Measurements from ENCODE around the gene REX1BD. TPM values are rescaled to one million over a fixed set of nuclear protein-coding genes. Genes with fewer than 3 reads are reported as not detected.

The REX1BD gene
- total and polyA plus RNA-seq, 10 of the 15 experiments (the other 5 are each of a cell fraction or from before 2014, with no cell fraction given) = 1.1 to 101 (median 35.0) TPM

DNA sequence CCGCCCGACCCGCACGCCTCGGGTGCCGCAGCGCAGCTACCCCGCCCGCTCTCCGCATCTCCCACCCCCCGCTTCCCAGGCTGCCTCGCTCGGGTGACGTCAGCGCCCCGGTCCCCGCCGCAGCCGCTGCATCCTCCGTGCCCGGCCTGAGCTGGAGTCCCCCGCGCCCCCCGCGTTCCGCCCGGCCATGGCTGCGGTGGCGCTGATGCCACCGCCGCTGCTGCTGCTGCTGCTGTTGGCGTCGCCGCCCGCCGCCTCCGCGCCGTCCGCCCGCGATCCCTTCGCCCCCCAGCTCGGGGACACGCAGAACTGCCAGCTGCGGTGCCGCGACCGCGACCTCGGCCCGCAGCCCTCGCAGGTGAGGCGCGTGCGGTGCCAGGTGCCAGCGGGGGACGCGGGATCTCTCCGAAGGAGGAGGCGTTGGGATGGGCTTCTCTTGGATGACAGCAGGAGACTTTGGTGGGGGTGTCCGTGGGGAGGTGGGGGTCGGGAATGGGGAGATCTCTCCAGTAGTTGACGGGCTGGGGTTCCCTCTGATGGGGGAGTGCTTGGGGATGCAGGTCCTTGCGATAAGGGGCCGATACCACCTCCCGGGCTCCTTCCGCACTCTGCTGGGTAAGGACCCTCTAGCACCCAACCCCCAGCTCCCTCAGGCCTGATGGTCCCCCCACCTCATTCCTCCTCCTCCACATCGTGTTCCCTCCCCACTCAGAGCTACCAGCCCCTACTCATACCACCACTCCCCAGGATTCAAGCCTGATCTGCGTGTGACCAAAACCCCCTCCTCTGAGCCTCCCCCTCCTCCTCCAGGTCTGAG lies 24.4 kb downstream of the REX1BD start, which contains the start of gene TMEM59L:
TMEM59L (plus strand) TSS at position 99 of the 817 bp plus-strand sequence; CDS start at position 188, 89 bp downstream.
- ChIA-PET POLR2A (no interaction called here), CTCF (no interaction called here), RAD21 (ENCODE audit: unreplicated experiment) (no interaction called here), SMC1A (ENCODE audit: uncharacterized antibody, unreplicated experiment) (interaction anchor here (0.6 kb wide), 1 partner anchor 128 kb away, joined by 3 read pairs; no protein-coding TSS in a partner anchor)
- 7% methylated on average over 30 of the region's 70 CpGs for WGBS (ENCODE audit: insufficient coverage, insufficient replicate concordance, low lambda C conversion rate, missing lambda C conversion rate)
- in situ Hi-C loops (cut with MboI) = no loop called here
- Histone ChIP-seq H3K4me2 (ENCODE audit: control insufficient read depth, insufficient read depth) (no peak within 1 kb of the TSS), H3K79me2 (ENCODE audit: control insufficient read depth, insufficient read depth, low read length) (no peaks in the 10 kb centered on the region), H3K27me3 (replicated peaks in 1 of 2; ENCODE audit: control insufficient read depth in 2 of 2, insufficient read depth in 2 of 2, low read length in 1 of 2) (peaks cover 19 to 27% of the 10 kb centered on the region in 2 experiments), H3K36me3 (ENCODE audit: control insufficient read depth in 2 of 2, insufficient read depth in 2 of 2, low read length in 1 of 2) (no peaks in the 10 kb centered on the region), H3K4me3 (no peak within 1 kb of the TSS), H3K9me3 (replicated peaks; ENCODE audit: control insufficient read depth, insufficient read depth, low read length) (no peaks in the 10 kb centered on the region), H3K9ac (ENCODE audit: control insufficient read depth, insufficient read depth, low read length) (no peak within 1 kb of the TSS), H2AFZ (ENCODE audit: control insufficient read depth, low read depth, low read length) (no peak within 1 kb of the TSS), H3K4me1 (ENCODE audit: control insufficient read depth, insufficient read depth, low read length) (no peaks in the 10 kb centered on the region), H4K20me1 (ENCODE audit: control insufficient read depth, insufficient read depth) (peaks cover 2% of the 10 kb centered on the region; the same call in 1 of the 2 replicates), H3K27ac (ENCODE audit: control insufficient read depth, insufficient read depth) (no peak within 1 kb of the TSS)
- DNase-seq (ENCODE audit: low read depth, low spot score) = no peak
- no TSS peak for BruUV-seq (replicated peaks)
- intact Hi-C loops (cut with micrococcal nuclease; ENCODE audit: unreplicated experiment) = no loop called here
- ATAC-seq = no peak
- no peak for FAIRE-seq
- TF ChIP-seq, protein P1, sequence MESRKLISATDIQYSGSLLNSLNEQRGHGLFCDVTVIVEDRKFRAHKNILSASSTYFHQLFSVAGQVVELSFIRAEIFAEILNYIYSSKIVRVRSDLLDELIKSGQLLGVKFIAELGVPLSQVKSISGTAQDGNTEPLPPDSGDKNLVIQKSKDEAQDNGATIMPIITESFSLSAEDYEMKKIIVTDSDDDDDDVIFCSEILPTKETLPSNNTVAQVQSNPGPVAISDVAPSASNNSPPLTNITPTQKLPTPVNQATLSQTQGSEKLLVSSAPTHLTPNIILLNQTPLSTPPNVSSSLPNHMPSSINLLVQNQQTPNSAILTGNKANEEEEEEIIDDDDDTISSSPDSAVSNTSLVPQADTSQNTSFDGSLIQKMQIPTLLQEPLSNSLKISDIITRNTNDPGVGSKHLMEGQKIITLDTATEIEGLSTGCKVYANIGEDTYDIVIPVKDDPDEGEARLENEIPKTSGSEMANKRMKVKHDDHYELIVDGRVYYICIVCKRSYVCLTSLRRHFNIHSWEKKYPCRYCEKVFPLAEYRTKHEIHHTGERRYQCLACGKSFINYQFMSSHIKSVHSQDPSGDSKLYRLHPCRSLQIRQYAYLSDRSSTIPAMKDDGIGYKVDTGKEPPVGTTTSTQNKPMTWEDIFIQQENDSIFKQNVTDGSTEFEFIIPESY (IDR thresholded peaks at IDR 0.05) = no peak
- TF ChIP-seq SUZ12 (IDR thresholded peaks at IDR 0.05; ENCODE audit: unreplicated experiment) = peak; percentile 92

DNA sequence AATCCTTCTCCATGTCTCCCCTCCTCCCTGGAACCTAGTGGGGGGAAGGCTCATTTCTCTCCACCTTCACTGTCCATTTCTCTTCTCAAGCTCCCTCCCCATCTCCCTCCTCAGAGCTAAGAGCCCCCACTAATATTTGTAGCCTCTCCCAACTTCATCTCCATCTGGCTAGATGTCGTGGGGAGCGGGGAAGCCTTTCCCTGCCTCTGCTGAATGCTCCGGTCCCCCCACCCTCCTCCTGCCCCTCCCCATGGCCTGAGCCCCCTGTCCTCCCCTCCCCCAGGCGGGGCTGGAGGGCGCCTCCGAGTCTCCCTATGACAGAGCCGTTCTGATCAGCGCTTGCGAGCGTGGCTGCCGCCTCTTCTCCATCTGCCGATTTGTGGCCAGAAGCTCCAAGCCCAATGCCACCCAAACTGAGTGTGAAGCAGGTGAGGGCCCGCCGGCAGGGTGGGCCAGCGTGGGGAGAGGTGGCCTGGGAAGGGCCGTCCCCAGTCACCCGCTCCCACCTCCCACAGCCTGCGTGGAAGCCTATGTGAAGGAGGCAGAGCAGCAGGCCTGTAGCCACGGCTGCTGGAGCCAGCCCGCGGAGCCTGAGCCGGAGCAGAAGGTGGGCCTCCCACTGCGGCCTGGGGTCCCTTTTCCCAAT lies 25.1 kb downstream of the REX1BD start:
- Histone ChIP-seq H3K27me3 (replicated peaks in 1 of 2; ENCODE audit: control insufficient read depth in 2 of 2, insufficient read depth in 2 of 2, low read length in 1 of 2) (peaks cover 15 to 25% of the 10 kb centered on the region in 2 experiments), H3K4me2 (ENCODE audit: control insufficient read depth, insufficient read depth) (no peak overlapping the region)
- intact Hi-C loops (cut with micrococcal nuclease; ENCODE audit: unreplicated experiment) = no loop called here

More for the DNA sequence above, 25.1 kb downstream of the REX1BD start:
- DNase-seq (ENCODE audit: low read depth, low spot score) (no peak), ATAC-seq (no peak), FAIRE-seq (no peak)
- CTCF ChIA-PET = no interaction called here
- 46% methylated on average over 17 of the region's 23 CpGs for WGBS (ENCODE audit: insufficient coverage, insufficient replicate concordance, low lambda C conversion rate, missing lambda C conversion rate)
- POLR2A ChIA-PET = no interaction called here
- no TSS peak for BruUV-seq (replicated peaks)
- in situ Hi-C loops (cut with MboI) = no loop called here
- Histone ChIP-seq H4K20me1 (ENCODE audit: control insufficient read depth, insufficient read depth) (peaks cover 2% of the 10 kb centered on the region; the same call in 1 of the 2 replicates), H3K4me1 (ENCODE audit: control insufficient read depth, insufficient read depth, low read length) (no peaks in the 10 kb centered on the region), H3K4me3 (no peak overlapping the region), H3K27ac (ENCODE audit: control insufficient read depth, insufficient read depth) (no peak overlapping the region), H3K9ac (ENCODE audit: control insufficient read depth, insufficient read depth, low read length) (no peak overlapping the region), H3K79me2 (ENCODE audit: control insufficient read depth, insufficient read depth, low read length) (no peaks in the 10 kb centered on the region), H2AFZ (ENCODE audit: control insufficient read depth, low read depth, low read length) (no peak overlapping the region), H3K9me3 (replicated peaks; ENCODE audit: control insufficient read depth, insufficient read depth, low read length) (no peaks in the 10 kb centered on the region), H3K36me3 (ENCODE audit: control insufficient read depth in 2 of 2, insufficient read depth in 2 of 2, low read length in 1 of 2) (no peaks in the 10 kb centered on the region)
- RAD21 ChIA-PET (ENCODE audit: unreplicated experiment) = no interaction called here
- TF ChIP-seq FOXK2 (IDR thresholded peaks at IDR 0.05) (no peak), RAD21 (IDR thresholded peaks at IDR 0.05; ENCODE audit: insufficient read depth, low read depth, low read length) (no peak), IKZF1 (conservative IDR thresholded peaks at IDR 0.05) (no peak), PAX5 (IDR thresholded peaks at IDR 0.05; ENCODE audit: borderline replicate concordance, low read depth, low read length) (no peak), LARP7 (IDR thresholded peaks at IDR 0.05) (no peak), ASH2L (IDR thresholded peaks at IDR 0.05; ENCODE audit: borderline replicate concordance, low read depth) (no peak), ZBED1 (IDR thresholded peaks at IDR 0.05; ENCODE audit: borderline replicate concordance) (no peak), MEF2B (IDR thresholded peaks at IDR 0.05; ENCODE audit: partially characterized antibody, poor library complexity, severe bottlenecking) (no peak)
- TF ChIP-seq, protein P2, sequence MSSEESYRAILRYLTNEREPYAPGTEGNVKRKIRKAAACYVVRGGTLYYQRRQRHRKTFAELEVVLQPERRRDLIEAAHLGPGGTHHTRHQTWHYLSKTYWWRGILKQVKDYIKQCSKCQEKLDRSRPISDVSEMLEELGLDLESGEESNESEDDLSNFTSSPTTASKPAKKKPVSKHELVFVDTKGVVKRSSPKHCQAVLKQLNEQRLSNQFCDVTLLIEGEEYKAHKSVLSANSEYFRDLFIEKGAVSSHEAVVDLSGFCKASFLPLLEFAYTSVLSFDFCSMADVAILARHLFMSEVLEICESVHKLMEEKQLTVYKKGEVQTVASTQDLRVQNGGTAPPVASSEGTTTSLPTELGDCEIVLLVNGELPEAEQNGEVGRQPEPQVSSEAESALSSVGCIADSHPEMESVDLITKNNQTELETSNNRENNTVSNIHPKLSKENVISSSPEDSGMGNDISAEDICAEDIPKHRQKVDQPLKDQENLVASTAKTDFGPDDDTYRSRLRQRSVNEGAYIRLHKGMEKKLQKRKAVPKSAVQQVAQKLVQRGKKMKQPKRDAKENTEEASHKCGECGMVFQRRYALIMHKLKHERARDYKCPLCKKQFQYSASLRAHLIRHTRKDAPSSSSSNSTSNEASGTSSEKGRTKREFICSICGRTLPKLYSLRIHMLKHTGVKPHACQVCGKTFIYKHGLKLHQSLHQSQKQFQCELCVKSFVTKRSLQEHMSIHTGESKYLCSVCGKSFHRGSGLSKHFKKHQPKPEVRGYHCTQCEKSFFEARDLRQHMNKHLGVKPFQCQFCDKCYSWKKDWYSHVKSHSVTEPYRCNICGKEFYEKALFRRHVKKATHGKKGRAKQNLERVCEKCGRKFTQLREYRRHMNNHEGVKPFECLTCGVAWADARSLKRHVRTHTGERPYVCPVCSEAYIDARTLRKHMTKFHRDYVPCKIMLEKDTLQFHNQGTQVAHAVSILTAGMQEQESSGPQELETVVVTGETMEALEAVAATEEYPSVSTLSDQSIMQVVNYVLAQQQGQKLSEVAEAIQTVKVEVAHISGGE (CRISPR knock-in tag; IDR thresholded peaks at IDR 0.05) = no peak
- SMC1A ChIA-PET (ENCODE audit: uncharacterized antibody, unreplicated experiment) = no interaction called here

Measured in GM12878 (cell line).